ENCODE data around the gene KRTAP2-3. TPM values are rescaled to one million over a fixed set of nuclear protein-coding genes. Genes with fewer than 3 reads are reported as not detected.
"Not testable (repeated sequence)": the region's sequence is repeated elsewhere in the genome, so short reads cannot be mapped to it uniquely, and the experiment has no call there.

The KRTAP2-3 gene, protein sequence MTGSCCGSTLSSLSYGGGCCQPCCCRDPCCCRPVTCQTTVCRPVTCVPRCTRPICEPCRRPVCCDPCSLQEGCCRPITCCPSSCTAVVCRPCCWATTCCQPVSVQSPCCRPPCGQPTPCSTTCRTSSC
- total RNA-seq, result not detected

DNA sequence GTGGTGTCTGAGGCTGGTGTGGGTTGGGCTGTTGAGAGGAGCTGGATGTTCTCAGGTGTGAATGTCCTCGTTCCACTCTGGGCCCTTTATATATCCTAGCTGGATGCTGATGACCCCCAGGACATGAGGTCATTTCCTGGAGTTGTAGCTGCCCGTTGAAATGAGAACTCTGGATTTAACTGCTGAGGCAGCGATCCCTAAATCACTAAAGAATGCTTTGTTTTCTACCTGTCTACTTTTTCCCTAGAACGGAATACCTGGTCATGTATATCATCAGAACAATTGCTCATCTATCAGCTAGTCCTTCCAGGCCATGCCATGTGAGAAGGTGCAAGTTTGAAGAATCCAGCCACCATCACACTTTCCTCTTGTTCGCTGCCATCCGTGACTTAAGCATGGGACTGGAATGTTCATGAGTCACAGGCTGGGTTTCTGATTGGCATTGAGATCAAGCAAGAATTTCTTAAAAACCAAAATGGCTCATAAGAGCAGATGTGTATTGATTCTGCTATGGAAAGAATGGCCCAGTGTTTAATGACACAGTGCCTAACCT is at the start of gene KRTAP2-3:
Gene KRTAP2-3 (minus strand): TSS at position 63 of the 553 bp plus-strand sequence. CDS start 64 bp downstream, outside the sequence.
- TF ChIP-seq, protein P1, sequence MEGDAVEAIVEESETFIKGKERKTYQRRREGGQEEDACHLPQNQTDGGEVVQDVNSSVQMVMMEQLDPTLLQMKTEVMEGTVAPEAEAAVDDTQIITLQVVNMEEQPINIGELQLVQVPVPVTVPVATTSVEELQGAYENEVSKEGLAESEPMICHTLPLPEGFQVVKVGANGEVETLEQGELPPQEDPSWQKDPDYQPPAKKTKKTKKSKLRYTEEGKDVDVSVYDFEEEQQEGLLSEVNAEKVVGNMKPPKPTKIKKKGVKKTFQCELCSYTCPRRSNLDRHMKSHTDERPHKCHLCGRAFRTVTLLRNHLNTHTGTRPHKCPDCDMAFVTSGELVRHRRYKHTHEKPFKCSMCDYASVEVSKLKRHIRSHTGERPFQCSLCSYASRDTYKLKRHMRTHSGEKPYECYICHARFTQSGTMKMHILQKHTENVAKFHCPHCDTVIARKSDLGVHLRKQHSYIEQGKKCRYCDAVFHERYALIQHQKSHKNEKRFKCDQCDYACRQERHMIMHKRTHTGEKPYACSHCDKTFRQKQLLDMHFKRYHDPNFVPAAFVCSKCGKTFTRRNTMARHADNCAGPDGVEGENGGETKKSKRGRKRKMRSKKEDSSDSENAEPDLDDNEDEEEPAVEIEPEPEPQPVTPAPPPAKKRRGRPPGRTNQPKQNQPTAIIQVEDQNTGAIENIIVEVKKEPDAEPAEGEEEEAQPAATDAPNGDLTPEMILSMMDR (IDR thresholded peaks at IDR 0.05), result no peak

DNA sequence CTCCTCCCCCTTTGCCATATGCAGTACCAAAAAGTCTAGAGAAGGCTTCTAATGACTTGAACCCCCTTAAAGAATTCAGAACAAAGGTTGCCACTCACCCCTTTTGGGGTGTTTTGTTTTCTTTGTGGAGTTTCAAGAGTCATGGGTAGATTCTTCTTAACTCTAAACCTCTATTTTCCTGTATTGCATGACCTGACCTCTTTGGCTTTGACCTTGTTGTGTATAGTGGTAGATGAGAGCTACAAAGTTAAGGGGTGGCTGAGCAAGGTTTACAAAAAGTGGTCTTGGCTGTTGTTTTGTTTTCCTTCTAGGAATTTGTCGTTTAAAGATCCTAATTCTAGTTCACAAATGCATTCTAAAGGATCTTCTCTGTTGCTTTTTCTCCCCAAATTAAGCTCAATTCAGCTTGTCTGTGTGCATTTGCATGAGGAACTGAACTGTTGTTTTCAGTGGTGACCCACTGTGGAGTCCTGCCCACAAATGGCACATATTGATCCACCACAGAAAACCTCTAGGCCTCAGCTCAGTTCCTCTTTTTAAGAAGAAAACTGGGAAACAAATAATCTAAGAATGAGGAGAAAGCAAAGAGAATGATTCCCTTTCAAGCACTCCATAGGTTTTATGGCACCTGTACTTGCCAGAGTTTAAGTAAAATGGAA is 48.9 kb upstream of the KRTAP2-3 start:
- ATAC-seq (ENCODE audit: low FRiP score); DNase-seq (ENCODE audit: low spot score): not testable (repeated sequence)

More for the DNA sequence above, at the start of gene KRTAP2-3:
- ATAC-seq (ENCODE audit: low FRiP score), result no peak
- DNase-seq (ENCODE audit: low spot score), result no peak

DNA sequence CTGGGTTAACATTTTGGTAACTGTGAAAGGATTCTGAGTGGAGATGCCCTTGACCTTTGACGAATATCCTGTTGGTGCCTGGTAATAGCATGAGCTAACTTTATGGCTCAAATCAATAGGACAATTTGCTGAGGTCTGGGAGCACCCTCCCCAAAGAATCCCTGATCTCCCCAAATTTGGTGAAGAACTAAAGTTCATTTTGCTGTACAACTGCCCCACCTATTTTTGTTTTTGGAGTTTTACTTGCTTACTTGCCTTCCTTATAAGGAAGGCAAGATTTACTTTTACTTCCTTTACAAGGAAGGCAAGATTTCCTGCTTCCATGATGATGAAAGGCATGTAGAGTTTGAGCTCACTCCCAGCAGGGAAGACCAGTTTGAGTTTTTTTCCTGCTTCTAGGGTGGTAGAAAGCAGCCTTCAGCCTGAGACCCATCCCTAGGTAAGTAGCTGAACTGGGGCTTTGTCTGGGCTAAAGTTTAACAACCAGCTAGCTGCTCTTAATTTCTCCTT is 48.1 kb upstream of the KRTAP2-3 start:
- ATAC-seq (ENCODE audit: low FRiP score), result no peak
- no peak for DNase-seq (ENCODE audit: low spot score)
- TF ChIP-seq, protein P1 (IDR thresholded peaks at IDR 0.05), result no peak

DNA sequence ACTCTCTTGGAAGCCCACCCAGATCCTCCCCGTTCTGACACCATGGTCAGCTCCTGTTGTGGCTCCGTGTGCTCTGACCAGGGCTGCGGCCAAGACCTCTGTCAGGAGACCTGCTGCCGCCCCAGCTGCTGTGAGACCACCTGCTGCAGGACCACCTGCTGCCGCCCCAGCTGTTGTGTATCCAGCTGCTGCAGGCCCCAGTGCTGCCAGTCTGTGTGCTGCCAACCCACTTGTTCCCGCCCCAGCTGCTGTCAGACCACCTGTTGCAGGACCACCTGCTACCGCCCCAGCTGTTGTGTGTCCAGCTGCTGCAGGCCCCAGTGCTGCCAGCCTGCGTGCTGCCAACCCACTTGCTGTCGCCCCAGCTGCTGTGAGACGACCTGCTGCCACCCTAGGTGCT is 45.4 kb upstream of the KRTAP2-3 start, which contains the start of gene KRTAP4-9:
Gene KRTAP4-9 (plus strand): TSS at position 43 of the 400 bp plus-strand sequence. CDS start 0 bp downstream, at position 43.
- ATAC-seq (ENCODE audit: low FRiP score); DNase-seq (ENCODE audit: low spot score): not testable (repeated sequence)

DNA sequence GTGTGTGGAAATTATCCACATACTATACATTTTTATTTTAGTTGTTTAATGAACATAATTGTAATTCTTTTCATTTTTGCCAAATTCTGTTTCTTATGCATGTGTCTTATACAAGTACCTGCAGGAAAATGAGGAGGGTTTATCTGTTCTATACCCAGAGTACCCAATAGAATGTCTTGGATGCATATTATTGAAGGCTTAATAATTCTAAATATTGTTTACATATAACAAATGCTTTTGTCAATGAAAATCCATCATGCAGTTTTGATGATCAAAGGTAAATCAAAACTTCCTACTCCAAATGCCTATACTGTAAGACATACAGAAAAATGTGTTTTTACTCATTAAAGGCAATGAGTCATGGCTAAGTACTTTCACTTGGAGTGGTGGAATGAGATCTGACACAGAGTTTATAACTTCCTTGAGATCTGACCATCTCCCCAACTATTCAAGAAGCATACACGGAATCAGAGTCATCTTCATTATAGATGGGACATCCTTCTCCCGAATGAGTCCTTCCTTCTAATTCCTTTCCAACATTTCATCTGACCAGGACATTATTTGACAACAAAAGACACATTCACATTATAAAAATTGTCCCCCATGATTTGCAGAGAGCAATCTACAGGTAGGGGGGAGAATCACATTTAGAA is 44.6 kb upstream of the KRTAP2-3 start:
- ATAC-seq (ENCODE audit: low FRiP score); DNase-seq (ENCODE audit: low spot score): not testable (repeated sequence)

DNA sequence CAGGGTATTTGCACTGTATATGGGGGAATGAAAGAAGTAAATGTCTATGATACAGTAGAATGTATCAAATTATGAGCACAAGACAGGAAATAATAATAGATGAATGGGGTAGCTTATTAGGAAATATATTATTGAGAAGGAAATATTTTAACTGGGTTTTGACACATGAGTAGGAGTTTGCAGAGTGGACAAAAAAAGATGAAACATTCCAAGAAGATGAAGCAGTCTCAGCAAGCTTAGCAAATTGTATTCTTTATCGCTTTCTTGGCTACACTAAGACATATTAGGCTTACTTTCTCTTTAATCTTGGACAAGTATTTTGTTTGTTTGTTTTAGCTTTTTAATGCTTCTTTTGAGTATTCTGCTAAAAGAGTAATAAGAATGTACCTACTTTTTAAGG is 44.0 kb upstream of the KRTAP2-3 start:
- TF ChIP-seq, protein P1 (IDR thresholded peaks at IDR 0.05), result no peak
- DNase-seq (ENCODE audit: low spot score), result no peak

DNA sequence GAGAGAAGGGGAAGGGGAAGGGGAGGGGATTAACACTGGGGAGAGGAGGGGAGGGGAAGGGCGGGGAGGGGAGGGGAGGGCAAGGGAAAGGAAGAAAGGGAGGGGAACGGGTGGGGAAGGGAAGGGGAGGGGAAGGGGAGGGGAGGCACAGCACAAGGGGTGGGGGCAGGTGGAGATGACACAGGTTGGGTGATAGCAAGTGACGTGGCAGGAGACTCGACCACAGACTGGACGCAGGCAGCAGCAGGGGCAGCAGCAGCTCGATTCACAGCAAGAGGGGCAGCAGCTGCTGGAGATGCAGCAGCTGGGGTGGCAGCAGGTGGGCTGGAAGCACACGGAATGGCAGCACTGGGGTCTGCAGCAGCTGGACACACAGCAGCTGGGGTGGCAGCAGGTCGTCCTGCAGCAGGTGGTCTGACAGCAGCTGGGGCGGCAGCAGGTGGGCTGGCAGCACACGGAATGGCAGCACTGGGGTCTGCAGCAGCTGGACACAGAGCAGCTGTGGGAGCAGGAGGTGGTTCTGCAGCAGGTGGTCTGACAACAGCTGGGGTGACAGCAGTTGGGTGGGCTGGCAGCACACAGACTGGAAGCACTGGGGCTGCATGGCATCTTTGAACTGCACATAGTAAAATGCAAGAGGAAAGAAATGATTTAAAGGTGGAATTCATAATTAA is 41.8 kb upstream of the KRTAP2-3 start, which contains the start of gene KRTAP4-16:
Gene KRTAP4-16 (minus strand): TSS at position 624 of the 674 bp plus-strand sequence. CDS start 0 bp downstream, at position 624.
- no peak for DNase-seq (ENCODE audit: low spot score)
- no peak for ATAC-seq (ENCODE audit: low FRiP score)
- TF ChIP-seq, protein P1 (IDR thresholded peaks at IDR 0.05), result no peak

More for the DNA sequence above, 44.0 kb upstream of the KRTAP2-3 start:
- no peak for ATAC-seq (ENCODE audit: low FRiP score)

DNA sequence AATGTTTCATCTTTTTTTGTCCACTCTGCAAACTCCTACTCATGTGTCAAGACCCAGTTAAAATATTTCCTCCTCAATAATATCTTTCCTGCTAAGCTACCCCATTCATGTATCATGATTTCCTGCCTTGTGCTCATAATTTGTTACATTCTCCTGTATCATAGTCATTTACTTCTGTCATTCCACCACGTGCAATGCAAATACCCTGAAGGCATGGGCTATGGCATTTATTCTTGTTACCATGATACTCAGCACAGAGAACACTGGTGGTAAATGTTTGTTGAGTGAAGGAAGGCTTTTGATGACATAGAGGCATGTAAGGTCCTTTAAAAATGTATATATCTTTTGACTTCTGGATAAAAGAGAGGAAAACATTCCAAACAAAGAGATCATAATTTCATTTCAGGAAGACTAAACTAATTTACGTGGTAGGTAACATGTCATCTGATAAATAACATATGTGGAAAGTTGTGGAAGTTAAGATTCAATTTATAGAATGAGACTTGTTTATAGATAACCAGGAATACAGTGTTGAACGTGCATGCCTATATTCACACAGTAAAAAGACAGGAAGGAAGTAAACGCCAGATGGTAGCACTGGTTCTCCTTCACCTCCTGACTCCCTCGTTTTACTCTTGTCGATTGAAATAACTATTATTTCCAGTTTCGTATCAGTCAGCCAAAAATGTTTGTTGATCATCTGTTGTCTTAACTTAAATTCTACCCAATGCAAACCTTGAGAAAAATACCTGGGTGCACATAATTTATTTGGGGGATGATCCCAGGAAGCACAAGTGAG is 40.0 kb upstream of the KRTAP2-3 start:
- DNase-seq (ENCODE audit: low spot score), result not testable (repeated sequence)

More for the DNA sequence above, 40.0 kb upstream of the KRTAP2-3 start:
- not testable (repeated sequence) for ATAC-seq (ENCODE audit: low FRiP score)
